ENCODE results near the gene TOX2.

Gene TOX2

DNA sequence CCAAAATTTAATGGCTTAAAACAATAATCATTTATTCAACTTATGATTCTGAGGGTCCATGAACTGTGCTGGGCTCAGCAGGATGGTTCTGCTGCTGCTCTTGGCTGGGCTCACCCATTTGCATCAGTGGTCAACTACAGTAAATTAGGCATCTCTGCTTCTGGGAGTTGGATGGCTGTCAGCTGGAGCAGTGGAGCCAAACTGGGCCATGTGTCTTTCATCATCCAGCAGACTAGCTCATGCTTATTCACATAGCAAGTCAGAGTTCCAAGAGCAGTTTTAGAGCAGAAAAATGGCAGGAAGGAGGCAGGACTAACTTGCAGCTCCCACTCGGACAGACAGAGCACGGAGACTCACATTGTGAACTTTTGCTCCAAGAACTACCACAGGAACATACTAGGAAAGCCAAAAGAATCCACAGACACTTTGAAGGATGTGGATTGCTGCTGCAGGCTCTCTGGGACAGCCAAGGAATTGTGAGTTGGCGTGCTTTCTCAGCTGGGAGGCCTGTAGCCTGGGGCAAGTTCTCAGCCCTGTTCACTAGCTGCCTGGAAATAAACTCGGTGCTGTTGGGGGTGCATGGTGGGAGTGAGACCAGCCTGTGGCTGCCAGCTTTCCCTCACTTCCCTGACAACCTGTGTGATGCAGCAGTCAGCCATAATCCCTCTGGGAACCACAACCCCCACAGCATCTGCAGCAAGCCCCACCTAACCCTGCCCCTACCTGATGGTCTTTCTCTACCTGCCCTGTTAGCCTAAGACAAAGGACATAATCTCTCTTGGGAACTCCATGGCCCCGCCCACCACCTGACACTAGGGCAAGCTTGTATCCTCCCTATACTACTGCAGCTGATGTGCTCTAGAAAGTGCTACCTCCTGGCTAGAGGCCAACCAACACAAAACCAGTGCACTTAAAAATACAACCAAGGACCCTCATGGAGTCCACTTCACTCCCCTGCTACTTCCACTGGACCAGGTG lies 143.3 kb downstream of the TOX2 start:
- peak; percentile 49 for DNase-seq (ENCODE audit: low spot score)

DNA sequence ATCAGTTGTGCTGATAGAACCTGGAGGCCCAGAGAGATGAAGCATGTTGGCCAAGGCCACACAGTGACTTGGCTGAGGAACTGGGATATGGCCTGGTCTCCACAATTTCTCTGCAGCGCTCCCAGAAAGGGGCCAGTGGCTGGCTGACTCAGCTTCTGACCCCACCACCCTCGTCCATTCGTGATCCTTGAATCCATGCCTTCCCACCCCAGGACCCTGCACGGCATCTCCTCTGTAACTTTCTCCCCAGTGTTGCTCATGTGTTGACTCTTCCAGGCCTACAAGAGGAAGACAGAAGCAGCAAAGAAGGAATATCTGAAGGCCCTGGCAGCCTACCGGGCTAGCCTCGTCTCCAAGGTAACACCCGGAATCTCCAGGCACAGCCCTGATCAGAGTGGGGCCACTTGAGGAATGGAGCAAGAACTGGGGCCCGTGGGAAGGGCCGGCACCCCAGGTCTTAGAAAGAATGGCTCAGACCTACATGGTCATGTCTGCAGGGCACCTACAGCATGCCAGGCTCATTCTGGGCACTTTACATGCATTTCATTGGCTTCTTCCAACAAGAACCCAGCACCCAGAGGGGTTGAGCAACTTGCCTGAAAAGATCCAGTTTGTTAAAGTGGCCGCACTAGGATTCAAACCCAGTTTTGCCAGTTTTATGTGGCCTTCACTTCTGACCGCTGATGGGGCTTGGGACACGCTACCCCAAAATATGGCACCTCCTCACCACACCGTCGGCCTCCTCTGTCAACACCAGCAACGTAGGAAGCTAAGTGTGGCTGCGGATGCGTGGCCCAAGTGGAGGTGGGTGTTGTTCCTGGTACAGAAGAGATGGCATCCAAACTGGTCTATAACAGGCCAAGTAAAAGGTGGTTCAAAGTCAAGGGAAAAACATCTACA lies 150.1 kb downstream of the TOX2 start:
- no peak for DNase-seq (ENCODE audit: low spot score)

DNA sequence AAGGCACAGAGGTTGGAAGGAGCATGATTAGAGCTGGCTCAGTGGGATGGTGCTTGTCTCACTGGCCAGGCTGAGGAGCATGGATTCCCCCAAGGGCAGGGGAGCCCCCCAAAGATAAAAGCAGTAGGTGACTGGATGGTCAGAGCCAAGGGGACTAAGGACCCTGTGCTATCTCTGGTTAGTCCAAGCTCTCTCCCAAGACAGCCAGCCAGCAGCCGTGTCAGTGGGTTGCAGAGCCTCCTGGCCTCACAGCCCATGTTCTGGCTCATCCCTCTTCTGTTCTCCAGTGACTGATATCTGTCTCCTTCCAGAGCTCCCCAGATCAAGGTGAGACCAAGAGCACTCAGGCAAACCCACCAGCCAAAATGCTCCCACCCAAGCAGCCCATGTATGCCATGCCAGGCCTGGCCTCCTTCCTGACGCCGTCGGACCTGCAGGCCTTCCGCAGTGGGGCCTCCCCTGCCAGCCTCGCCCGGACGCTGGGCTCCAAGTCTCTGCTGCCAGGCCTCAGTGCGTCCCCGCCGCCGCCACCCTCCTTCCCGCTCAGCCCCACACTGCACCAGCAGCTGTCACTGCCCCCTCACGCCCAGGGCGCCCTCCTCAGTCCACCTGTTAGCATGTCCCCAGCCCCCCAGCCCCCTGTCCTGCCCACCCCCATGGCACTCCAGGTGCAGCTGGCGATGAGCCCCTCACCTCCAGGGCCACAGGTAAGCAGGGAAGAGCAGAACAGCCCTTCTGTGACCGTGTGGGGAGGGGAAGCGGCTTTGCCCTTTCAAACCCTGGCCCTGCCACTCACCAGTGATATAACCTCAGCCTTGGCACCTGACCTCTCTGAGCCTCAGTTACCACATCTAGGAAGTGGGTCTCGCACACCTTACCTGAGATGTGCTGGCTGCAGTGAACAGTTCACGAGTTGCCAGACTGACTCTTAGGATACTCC lies 151.0 kb downstream of the TOX2 start:
- DNase-seq (ENCODE audit: low spot score), result no peak

DNA sequence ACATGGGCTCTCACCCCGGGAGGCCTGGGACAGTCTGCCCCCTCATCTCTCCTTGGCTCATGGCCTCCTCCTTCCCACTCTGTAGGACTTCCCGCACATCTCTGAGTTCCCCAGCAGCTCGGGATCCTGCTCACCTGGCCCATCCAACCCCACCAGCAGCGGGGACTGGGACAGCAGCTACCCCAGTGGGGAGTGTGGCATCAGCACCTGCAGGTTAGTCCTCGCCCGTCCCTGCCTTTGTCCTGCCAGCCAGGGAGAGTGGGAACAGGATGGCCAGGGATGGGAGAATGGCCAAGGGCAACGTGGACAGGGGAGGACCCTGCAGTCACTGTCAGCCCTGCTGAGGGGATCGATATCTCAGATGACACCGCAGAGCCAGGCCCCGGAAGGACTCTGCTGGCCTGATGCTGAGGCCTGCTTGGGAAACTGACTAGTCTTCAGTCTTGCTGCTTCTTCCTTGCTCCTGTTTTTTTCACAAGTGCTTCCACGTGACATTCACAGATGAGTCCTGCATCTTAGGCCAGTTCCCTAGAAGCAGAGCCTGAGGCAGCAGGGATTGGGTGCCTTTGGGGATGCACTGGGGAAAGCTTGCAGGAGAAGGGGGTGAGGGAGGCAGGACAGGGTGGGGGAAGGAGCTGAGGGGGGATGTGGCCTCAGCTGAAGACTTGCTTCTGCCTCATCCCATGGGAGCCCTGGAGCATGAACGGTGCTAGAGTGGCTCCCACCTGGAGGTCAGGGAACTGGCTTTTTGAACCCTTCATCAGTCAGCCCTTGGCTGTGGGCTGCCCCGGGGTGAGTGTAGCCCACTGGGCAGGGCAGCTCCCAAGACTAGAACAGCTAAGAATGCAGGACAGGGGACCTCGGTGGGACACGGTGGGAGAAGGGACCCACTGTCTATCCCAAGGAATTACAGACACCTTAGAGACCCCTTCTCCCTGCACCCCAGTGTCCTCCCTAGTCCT lies 152.3 kb downstream of the TOX2 start:
- no peak for DNase-seq (ENCODE audit: low spot score)

DNA sequence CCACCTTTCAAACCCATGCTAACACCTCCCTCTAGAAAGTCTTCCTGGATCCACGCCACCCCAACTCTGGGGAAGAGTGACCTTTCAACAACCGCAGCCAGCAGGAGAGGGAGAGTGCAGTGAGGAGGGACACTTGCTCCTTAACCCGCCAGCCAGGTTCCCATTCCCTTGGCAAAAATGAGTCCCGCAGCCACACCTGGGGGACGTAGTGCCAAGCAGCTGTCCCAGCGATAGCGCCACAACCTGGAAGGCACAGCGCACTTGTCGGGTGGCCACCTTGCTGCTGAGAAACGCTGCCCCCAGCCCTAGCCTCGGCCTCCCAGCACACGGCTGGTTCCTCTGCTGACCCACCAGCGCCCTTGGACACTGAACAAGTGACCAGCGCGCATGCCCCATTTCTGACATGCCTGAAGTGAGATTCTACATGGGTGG lies 153.0 kb downstream of the TOX2 start:
- no peak for DNase-seq (ENCODE audit: low spot score)

DNA sequence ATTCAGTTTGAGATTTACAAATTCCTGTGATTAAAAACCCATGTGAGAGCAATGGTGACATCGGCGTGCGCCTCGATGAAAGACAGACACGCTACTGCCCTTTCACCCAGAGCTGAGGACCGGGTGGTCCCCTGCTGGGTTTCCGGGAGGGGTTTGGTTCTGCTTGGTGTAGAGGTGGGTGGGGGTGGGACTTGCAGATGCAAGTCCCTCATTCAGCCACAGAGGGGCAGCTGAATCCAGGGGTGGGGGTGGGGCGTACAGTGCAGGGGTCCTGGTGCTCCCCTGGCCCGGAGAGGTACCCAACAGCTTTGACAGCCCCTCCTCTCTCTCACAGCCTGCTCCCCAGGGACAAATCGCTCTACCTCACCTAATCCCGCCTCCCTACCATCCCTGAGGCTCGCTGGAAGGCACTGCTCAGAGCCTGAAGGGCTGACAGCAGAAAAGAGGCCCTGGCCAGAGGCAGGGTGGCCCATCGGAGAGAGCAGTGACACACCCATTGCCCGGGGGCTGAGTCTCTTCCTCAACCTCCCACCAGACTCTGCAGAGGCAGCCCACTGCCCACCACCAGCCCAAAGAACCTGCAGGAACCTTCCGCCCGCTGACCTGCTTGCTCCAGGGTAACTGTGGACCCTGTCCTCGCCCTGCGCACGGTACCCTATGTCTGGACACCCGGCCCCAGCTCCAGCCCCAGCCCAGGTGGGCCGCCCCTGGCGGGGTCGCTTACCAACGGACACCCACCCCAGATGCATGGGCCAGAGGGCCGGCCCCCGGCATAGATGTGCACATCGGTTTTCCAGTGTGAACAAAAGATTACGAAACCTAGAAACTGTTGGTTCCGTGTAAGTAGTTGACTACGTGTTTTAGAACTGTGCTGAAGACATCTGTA lies 153.9 kb downstream of the TOX2 start:
- no peak for DNase-seq (ENCODE audit: low spot score)

DNA sequence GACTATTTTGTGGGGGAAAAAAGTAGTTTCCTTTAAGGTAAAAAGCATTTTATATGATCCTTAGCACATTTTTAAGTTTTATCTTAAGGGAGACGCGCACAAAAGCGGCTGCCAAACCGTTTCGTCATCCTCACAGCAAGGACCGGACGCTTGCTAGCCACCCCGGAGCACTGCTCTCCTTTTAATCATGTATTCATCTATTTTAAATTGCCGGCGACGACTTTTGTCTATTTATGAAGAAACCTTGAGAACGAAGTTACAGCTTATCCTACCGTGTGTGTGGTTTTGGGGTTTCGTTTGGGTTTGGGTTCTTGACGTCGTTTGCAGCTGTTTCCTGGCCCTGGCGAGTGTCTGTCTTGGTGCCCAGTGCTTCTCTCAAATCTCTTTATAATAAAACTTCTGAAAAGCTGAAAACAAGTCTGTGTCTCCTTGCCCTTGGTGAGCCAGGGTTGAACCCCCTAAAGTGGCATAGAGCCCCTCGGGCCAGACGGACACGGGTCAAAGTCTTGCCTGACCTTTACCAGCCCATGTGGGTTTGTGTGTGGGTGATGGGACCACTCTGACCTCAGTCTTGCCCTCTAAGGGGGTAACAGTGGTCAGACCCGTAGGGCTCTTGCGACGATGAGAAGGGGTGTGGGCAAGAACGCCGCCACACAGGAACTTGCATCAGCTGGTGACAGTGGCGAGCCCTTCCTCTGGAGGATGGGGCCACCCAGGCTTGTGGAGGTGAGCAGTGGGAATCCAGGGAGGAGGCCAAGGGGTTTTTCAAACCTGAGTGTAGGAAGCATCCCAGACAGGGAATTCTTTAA lies 154.8 kb downstream of the TOX2 start:
- DNase-seq (ENCODE audit: low spot score), result no peak

DNA sequence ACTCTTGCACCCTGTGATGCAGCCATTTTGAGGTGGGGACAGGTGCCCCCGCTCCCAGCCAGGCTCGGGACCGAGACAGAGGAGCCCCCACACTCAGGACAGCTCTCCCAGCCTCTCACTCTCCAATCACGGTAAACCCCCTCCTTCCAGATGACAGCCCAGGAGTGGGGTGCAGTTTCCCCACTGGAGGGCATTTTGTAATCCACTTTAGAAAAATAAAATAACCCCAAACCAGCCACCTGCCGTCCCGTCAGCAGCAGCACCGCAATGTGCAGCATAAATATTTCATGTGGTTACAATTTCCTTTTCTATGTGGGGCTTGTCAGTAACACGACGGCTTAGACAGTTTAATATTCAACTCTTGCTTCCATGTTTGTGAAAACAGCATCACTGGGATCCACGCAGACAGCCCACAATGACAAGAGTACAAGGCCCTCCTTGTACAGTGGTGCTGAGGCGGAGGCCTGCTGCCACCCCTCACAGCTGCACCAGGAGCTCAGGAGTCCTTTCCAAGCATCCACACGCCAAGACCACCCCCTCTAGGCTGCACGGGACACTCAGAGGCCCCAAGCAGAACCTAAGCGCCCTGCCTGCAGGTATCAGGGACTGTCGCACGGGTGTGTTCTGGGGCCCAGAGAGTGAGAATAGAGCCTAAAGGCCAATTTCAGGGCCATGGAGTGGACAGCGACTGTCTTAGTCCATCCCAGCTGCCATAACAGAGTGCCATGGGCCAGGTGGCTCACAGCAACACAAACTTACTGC lies 155.7 kb downstream of the TOX2 start:
- DNase-seq (ENCODE audit: low spot score), result no peak

DNA sequence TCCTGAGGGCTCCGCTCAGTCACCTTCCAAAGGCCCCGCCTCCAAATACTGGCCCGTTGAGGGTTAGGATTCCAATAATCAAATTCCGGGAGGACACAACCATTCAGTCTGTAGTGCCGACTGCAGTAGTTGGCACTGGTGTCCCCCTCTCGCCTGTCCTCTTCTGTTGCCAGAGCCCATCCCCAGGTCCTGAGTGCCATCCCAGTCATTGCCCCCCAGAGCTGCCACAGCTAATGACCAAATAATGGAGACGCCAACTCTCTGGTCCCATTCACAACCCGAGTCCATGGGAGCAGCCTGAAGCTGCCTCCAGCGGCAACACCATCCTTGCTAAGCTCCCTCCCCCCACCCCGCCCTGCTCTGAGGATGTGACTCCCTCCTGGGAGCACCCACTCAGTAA lies 156.4 kb downstream of the TOX2 start:
- DNase-seq (ENCODE audit: low spot score), result no peak

DNA sequence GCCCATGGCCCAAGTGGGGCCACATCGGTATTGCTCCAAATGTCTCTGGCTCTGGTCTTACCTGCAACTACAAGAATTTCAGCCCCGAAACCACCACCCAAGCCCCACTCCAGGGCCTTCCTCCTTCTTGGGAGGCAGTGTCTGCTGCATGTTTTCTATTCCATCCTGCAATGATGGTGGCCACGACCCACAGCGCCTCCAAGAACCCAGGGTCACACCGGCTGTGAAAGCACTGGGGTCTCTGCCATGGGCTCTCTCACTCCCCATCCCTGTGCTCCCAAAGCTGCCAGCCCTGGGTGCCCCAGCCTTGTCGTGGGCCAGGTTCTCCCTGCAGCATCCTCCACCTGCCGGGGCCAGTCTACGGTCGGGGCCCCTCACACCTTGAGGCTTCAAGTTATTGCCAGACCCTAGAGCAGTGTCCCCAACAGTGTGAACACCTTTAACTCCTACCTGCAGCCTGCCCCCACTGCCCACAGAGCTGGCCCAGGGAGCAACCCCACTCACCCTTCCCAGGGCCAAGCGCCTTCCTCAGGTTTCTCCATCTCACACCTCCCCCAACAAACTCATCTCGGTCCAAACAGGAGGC lies 157.0 kb downstream of the TOX2 start:
- DNase-seq (ENCODE audit: low spot score), result no peak

DNA sequence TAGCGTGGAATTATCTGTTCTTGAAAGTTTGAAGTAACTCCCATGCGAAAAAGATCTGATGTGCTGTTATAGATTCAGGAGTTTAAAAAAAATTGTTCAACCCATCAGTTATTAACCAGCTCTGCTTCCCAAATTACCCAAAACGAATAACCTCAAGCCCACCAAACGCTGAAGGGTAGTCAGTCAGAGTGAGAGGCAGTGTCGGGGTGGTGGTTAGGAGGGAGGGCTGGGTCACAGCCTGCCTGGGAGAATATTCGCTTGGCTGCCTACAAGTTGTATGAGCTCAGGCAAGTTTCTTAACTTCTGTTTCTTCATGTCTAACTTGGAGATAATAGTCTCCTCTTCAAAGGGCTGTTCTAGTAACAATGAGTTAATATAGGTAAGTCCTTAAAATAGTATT lies 157.7 kb downstream of the TOX2 start:
- DNase-seq (ENCODE audit: low spot score), result no peak

DNA sequence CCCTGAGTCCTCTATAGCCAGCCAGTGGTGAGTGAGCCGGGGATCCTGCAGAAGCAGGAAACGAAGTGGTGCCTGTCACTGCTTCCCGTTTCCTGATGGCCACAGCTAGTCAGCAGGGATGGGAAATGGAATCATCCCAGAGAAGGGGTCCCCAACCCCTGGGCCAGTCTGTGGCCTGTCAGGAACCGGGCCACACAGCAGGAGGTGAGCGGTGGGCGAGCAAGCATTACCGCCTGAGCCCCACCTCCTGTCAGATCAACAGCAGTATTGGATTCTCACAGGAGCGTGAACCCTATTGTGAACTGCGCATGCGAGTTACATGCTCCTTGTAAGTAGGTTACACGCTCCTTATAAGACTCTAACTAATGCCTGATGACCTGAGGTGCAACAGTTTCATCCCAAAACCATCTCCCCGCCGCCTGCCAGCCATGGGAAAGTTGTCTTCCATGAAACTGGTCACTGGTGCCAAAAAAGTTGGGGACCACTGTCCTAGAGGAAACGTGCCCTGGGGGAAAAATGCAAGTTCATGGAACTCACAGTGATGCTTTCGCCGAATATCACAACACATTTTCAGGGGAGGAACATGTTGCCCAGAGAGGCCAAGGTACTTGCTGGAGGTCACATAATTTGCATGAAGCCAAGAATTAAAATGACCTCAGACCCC lies 158.5 kb downstream of the TOX2 start:
- no peak for DNase-seq (ENCODE audit: low spot score)

DNA sequence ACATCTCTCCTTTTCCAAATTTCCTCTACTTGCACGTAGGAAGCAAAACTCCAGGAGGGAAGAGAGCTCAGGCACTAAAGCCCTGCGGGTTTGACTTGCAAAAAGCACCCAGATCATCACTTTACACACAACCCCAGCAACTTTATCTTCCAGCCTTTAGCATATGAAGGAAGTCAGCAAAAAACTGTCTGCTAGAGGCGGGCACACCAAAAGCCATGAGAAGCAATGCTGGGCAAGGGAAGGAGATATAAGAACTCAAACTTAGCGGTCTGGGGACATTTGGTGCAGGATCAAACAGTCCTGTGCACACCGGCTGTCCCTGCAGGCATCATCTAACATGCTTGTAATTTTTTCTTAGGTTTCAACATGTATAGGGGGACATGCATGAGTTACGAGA lies 159.0 kb downstream of the TOX2 start:
- no peak for DNase-seq (ENCODE audit: low spot score)

DNA sequence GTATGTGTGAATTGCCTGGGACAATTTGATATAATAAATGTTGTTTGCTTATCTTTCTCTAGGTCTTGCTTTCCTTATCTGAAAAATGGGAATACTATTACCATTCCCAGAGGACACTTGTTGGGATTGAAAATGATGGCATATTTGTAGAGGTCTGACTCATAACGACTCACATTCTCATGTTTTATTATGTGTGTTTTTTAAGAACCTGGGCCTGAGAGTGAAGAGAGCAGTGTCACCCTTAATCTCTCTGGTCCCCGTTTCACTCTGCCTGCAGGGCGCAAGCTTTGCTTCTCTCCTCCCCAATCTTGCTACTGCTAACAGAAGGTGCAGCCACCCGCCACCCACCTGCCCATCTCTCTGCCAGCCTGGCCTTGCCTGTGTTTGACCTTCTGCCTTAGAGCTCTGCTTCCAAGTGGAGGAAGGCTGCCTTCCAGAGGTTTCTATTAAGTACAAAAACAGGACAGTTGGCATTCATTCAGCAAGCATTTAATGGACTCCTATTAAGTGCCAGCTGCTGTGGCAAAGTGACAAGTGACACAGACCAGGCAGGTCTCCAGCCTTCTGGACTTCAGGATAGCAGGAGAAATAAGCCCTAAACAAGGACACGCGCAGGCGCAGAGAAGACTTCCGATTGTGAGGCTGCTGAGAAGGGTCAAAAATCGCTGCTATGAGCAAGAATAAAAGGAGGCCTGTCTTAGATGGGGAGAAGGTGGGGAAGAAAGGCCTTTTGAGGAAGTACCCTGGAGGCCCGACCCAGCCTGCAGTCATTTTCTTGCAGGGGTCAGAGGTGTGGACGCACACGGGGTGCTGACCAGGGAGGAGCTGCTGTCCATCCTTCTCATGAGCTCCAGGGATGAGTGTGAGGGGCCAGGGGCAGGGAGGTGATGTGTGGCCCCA lies 159.8 kb downstream of the TOX2 start:
- no peak for DNase-seq (ENCODE audit: low spot score)

DNA sequence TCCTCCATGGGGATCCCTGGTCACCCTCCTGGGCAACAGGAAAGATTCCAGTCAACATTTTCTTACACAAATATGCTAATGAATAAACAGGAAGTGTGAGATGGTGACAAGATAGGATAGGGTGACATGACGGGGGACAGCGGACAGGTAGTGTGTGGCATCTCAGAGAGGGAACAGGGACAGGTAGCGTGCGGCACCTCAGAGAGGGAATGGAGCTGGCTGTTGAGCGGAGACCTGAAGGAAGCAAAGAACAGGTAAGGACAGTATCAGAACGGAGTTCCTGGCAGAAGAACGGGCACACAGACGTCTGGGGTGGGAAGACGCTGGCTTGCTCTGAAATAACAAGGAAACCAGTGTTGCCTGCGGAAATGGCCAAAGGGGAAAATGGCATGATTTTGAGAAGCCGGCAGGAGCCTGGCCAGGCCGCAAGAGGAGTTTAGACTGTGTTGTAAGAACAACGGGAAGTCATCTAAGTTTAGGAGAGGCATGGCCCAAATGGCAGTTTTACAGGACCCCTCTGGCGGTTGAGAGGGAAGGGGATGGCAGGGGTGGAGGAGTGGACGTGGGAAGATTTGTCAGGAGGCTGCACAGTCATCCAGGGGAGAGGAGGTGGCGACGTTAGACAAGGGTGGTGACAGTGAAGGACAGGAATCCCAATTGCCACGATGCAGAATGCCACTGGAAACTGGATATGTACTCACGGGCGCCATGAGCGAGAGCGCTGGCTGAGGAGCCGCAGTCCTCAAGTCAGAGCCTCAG lies 160.7 kb downstream of the TOX2 start:
- no peak for DNase-seq (ENCODE audit: low spot score)
